ENCODE measurements around the gene CEMP1. TPM values are rescaled to one million over a fixed set of nuclear protein-coding genes. Genes with fewer than 3 reads are reported as not detected.

CEMP1 gene
- total and polyA plus RNA-seq, 10 of the 15 experiments (the other 5 are each of a cell fraction or from before 2014, with no cell fraction given): 0.05 to 8.2 (median 1.5) TPM; not detected in 5

DNA sequence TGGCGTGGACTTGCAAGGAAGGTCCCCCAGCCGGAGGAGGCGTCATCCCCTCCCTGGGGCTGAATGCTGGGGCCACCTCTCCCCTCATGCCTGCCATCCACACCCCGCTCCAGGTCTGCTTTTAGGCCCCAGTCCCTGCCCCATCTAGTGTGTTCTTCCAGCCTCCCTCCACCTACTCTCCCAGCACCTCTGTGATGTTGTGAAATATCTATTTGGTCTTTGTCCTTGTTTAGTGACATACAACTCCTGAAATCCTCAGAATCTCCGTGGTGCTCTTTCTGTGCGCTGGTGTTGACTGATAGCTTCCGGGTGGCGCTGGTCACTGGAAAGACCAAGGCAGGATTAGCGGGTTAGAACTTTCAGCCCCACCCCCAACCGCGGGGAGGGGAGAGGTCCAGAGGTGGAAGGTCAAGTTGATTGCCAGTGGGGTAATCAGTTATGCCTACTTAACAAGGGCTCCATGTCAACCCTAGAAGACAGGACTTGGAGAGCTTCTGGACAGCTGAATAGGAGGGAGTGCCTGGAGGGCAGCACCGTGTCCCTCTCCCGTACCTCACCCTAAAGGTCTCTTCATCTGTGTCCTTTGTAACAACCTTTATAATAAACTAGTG, 46.2 kb downstream of the CEMP1 start:
- ChIA-PET SMC1A (ENCODE audit: uncharacterized antibody, unreplicated experiment) (interaction anchor here (1.9 to 2.1 kb wide), 2 partner anchors 16 to 55 kb away, joined by 8 to 9 read pairs; partner anchors contain the start of gene CCNF), POLR2A (interaction anchor here (0.7 to 3.4 kb wide), 4 partner anchors 10 to 55 kb away, joined by 3 to 10 read pairs (median 5); partner anchors contain the start of genes CCNF and TBC1D24), CTCF (interaction anchor here (1.5 to 4.1 kb wide), 3 partner anchors 10 to 54 kb away, joined by 5 to 39 read pairs (median 8); partner anchors contain the start of genes CCNF and TBC1D24), RAD21 (ENCODE audit: unreplicated experiment) (interaction anchor here (3.8 kb wide), 1 partner anchor 55 kb away, joined by 21 read pairs; the partner anchor contains the start of gene CCNF)
- H3K36me3 ChIP-seq (ENCODE audit: control insufficient read depth in 2 of 2, insufficient read depth in 2 of 2, low read length in 1 of 2): no peaks in the 10 kb centered on the region
- H3K27me3 ChIP-seq (replicated peaks in 1 of 2; ENCODE audit: control insufficient read depth in 2 of 2, insufficient read depth in 2 of 2, low read length in 1 of 2): no peaks in the 10 kb centered on the region
- H3K4me2 ChIP-seq (ENCODE audit: control insufficient read depth, insufficient read depth): no peak overlapping the region
- 91% methylated on average over 13 of the region's 13 CpGs for WGBS (ENCODE audit: insufficient coverage, insufficient replicate concordance, low lambda C conversion rate, missing lambda C conversion rate)
- H3K9me3 ChIP-seq (replicated peaks; ENCODE audit: control insufficient read depth, insufficient read depth, low read length): no peaks in the 10 kb centered on the region
- H3K27ac ChIP-seq (ENCODE audit: control insufficient read depth, insufficient read depth): no peak overlapping the region
- BruUV-seq (replicated peaks): no TSS peak
- FAIRE-seq (no peak), DNase-seq (ENCODE audit: low read depth, low spot score) (no peak), ATAC-seq (no peak)
- no peaks in the 10 kb centered on the region for H3K79me2 ChIP-seq (ENCODE audit: control insufficient read depth, insufficient read depth, low read length)
- no peak overlapping the region for H3K4me3 ChIP-seq
- peaks cover 16% of the 10 kb centered on the region for H3K4me1 ChIP-seq (ENCODE audit: control insufficient read depth, insufficient read depth, low read length)
- in situ Hi-C loops (cut with MboI) (no loop called here), intact Hi-C loops (cut with micrococcal nuclease; ENCODE audit: unreplicated experiment) (loop anchor here (5.0 kb wide), 1 partner anchor 143 kb away; the partner anchor contains the start of gene ABCA3)
- H4K20me1 ChIP-seq (ENCODE audit: control insufficient read depth, insufficient read depth): no peaks in the 10 kb centered on the region
- no peak overlapping the region for H2AFZ ChIP-seq (ENCODE audit: control insufficient read depth, low read depth, low read length)
- no peak overlapping the region for H3K9ac ChIP-seq (ENCODE audit: control insufficient read depth, insufficient read depth, low read length)
- TF ChIP-seq ZZZ3 (IDR thresholded peaks at IDR 0.05; ENCODE audit: control insufficient read depth, insufficient read length, low read depth): no peak
- TF ChIP-seq, protein P1, sequence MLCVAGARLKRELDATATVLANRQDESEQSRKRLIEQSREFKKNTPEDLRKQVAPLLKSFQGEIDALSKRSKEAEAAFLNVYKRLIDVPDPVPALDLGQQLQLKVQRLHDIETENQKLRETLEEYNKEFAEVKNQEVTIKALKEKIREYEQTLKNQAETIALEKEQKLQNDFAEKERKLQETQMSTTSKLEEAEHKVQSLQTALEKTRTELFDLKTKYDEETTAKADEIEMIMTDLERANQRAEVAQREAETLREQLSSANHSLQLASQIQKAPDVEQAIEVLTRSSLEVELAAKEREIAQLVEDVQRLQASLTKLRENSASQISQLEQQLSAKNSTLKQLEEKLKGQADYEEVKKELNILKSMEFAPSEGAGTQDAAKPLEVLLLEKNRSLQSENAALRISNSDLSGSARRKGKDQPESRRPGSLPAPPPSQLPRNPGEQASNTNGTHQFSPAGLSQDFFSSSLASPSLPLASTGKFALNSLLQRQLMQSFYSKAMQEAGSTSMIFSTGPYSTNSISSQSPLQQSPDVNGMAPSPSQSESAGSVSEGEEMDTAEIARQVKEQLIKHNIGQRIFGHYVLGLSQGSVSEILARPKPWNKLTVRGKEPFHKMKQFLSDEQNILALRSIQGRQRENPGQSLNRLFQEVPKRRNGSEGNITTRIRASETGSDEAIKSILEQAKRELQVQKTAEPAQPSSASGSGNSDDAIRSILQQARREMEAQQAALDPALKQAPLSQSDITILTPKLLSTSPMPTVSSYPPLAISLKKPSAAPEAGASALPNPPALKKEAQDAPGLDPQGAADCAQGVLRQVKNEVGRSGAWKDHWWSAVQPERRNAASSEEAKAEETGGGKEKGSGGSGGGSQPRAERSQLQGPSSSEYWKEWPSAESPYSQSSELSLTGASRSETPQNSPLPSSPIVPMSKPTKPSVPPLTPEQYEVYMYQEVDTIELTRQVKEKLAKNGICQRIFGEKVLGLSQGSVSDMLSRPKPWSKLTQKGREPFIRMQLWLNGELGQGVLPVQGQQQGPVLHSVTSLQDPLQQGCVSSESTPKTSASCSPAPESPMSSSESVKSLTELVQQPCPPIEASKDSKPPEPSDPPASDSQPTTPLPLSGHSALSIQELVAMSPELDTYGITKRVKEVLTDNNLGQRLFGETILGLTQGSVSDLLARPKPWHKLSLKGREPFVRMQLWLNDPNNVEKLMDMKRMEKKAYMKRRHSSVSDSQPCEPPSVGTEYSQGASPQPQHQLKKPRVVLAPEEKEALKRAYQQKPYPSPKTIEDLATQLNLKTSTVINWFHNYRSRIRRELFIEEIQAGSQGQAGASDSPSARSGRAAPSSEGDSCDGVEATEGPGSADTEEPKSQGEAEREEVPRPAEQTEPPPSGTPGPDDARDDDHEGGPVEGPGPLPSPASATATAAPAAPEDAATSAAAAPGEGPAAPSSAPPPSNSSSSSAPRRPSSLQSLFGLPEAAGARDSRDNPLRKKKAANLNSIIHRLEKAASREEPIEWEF (IDR thresholded peaks at IDR 0.05; ENCODE audit: insufficient replicate concordance, low read depth, low read length): no peak
- TF ChIP-seq SIX5 (IDR thresholded peaks at IDR 0.05; ENCODE audit: low read depth, low read length, severe bottlenecking): no peak
- TF ChIP-seq YBX1 (IDR thresholded peaks at IDR 0.05): no peak
- no peak for TF ChIP-seq RBBP5 (conservative IDR thresholded peaks at IDR 0.05)
- no peak for TF ChIP-seq EED (IDR thresholded peaks at IDR 0.05; ENCODE audit: low read depth)
- TF ChIP-seq POU2F2 (IDR thresholded peaks at IDR 0.05; ENCODE audit: borderline replicate concordance, low read depth, low read length): no peak
- TF ChIP-seq CREM (IDR thresholded peaks at IDR 0.05; ENCODE audit: low read depth): no peak
- TF ChIP-seq SREBF2 (IDR thresholded peaks at IDR 0.05; ENCODE audit: low read length): no peak
- TF ChIP-seq MYC (IDR thresholded peaks at IDR 0.05; ENCODE audit: insufficient read depth, insufficient read length, insufficient replicate concordance, low read length, severe bottlenecking): no peak
- TF ChIP-seq, protein P2, sequence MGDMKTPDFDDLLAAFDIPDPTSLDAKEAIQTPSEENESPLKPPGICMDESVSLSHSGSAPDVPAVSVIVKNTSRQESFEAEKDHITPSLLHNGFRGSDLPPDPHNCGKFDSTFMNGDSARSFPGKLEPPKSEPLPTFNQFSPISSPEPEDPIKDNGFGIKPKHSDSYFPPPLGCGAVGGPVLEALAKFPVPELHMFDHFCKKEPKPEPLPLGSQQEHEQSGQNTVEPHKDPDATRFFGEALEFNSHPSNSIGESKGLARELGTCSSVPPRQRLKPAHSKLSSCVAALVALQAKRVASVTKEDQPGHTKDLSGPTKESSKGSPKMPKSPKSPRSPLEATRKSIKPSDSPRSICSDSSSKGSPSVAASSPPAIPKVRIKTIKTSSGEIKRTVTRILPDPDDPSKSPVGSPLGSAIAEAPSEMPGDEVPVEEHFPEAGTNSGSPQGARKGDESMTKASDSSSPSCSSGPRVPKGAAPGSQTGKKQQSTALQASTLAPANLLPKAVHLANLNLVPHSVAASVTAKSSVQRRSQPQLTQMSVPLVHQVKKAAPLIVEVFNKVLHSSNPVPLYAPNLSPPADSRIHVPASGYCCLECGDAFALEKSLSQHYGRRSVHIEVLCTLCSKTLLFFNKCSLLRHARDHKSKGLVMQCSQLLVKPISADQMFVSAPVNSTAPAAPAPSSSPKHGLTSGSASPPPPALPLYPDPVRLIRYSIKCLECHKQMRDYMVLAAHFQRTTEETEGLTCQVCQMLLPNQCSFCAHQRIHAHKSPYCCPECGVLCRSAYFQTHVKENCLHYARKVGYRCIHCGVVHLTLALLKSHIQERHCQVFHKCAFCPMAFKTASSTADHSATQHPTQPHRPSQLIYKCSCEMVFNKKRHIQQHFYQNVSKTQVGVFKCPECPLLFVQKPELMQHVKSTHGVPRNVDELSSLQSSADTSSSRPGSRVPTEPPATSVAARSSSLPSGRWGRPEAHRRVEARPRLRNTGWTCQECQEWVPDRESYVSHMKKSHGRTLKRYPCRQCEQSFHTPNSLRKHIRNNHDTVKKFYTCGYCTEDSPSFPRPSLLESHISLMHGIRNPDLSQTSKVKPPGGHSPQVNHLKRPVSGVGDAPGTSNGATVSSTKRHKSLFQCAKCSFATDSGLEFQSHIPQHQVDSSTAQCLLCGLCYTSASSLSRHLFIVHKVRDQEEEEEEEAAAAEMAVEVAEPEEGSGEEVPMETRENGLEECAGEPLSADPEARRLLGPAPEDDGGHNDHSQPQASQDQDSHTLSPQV (IDR thresholded peaks at IDR 0.05): no peak
- no peak for TF ChIP-seq CHD2 (IDR thresholded peaks at IDR 0.05; ENCODE audit: borderline replicate concordance, low read depth, low read length)
- no peak for TF ChIP-seq GABPA (IDR thresholded peaks at IDR 0.05; ENCODE audit: low read depth)
- no peak for TF ChIP-seq MEF2B (IDR thresholded peaks at IDR 0.05; ENCODE audit: partially characterized antibody, poor library complexity, severe bottlenecking)
